MM.1S (cell line): ENCODE results near the gene FBN2.

ENCODE experiments used
- EZH2 ChIP-seq: fragments of 300-600 bp; sonication (generic); optimal IDR thresholded peaks from 2 replicates; pipeline ENCODE3; 2017; ENCODE audit warnings: low read depth, mild to moderate bottlenecking, antibody characterized with exemption, low read length, mixed read lengths
- TF ChIP-seq, protein P1 (sequence below): fragments of 300-600 bp; sonication (generic); IDR thresholded peaks from 2 replicates; pipeline ENCODE4 v1.5.1; 2016; ENCODE audit warnings: antibody characterized with exemption, low read length, mixed read lengths

DNA sequence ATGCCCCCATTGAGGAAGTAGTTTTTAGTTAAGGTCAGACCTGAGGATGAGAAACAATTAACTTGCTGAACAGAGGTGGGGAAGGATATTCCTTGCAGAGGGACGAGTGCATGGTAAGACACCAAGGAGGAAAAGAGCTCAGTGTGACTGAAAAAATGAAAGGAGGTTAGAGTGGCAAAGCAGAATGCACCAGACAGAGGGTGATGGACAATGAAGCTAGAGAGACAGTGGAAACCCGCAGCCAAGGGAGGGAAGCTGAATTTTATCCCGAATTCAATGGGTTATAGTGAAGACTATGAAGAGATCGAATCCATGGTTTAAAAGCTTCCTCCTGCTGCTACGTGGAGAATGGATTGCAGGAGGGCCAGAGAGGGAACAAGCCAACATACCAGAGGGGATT lies 206.8 kb downstream of the FBN2 start:
- TF ChIP-seq, protein P1, sequence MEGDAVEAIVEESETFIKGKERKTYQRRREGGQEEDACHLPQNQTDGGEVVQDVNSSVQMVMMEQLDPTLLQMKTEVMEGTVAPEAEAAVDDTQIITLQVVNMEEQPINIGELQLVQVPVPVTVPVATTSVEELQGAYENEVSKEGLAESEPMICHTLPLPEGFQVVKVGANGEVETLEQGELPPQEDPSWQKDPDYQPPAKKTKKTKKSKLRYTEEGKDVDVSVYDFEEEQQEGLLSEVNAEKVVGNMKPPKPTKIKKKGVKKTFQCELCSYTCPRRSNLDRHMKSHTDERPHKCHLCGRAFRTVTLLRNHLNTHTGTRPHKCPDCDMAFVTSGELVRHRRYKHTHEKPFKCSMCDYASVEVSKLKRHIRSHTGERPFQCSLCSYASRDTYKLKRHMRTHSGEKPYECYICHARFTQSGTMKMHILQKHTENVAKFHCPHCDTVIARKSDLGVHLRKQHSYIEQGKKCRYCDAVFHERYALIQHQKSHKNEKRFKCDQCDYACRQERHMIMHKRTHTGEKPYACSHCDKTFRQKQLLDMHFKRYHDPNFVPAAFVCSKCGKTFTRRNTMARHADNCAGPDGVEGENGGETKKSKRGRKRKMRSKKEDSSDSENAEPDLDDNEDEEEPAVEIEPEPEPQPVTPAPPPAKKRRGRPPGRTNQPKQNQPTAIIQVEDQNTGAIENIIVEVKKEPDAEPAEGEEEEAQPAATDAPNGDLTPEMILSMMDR: no peak
- no peak for TF ChIP-seq EZH2
